Ectodermal cell (in vitro differentiated cells): Measurements from ENCODE around the gene RNF115. TPM values are rescaled to one million over a fixed set of nuclear protein-coding genes. Genes with fewer than 3 reads are reported as not detected.

Experiments
- H3K27ac ChIP-seq: 2 replicates; pipeline ENCODE4 v1.7.0; 2013; ENCODE audit warnings: mild to moderate bottlenecking, low read depth, low read length; ENCODE audit not compliant: insufficient read depth, poor library complexity, severe bottlenecking
- H3K27me3 ChIP-seq: 2 replicates; pipeline ENCODE4 v1.7.0; 2013; ENCODE audit warnings: mild to moderate bottlenecking, low read length; ENCODE audit not compliant: insufficient read depth, control insufficient read depth, poor library complexity, severe bottlenecking
- H3K36me3 ChIP-seq: one replicate; pipeline ENCODE4 v1.7.0; 2013; ENCODE audit warnings: low read length; ENCODE audit not compliant: control insufficient read depth, insufficient read depth
- H3K4me1 ChIP-seq: one replicate; pipeline ENCODE4 v1.7.0; 2013; ENCODE audit warnings: low read length; ENCODE audit not compliant: control insufficient read depth, insufficient read depth
- H3K4me3 ChIP-seq: 2 replicates; pipeline ENCODE4 v1.7.0; 2013; ENCODE audit warnings: low read depth, low read length, control low read depth; ENCODE audit not compliant: insufficient read depth
- H3K9me3 ChIP-seq: 2 replicates; pipeline ENCODE4 v1.7.0; 2013; ENCODE audit warnings: mild to moderate bottlenecking, low read length, moderate library complexity; ENCODE audit not compliant: control insufficient read depth
- WGBS, 2 experiments: methylation state at CpG; one replicate each; pipeline ENCODE4 v1.1.7; 2013; ENCODE audit warnings: missing lambda C conversion rate in 2 of 2; 5-methylcytosine and 5-hydroxymethylcytosine counted together
- polyA plus RNA-seq, 4 experiments: library from polyadenylated mRNA; stranded (reverse); fragments of 50-300 nt; gene quantifications; one replicate each; pipeline ENCODE4 v1.2.3, GENCODE V29; 2013

RNF115 gene
- polyA plus RNA-seq (2013, experiment 1 of 4) = 11.8 TPM
- 14.1 TPM for polyA plus RNA-seq (2013, experiment 2 of 4)
- 7.8 TPM for polyA plus RNA-seq (2013, experiment 3 of 4)
- polyA plus RNA-seq (2013, experiment 4 of 4) = 8.7 TPM

- 0% methylated on average over 89 of the region's 89 CpGs for WGBS, 2 experiments
These were observed at the start of gene RNF115, which contains the start of gene POLR3C for GRCh38 chr1:145823565-145824498. Gene RNF115 (minus strand): TSS chr1:145824095. CDS start chr1:145823873, 222 bp downstream. Gene POLR3C (plus strand): TSS chr1:145824200. CDS start chr1:145825777, 1,577 bp downstream.

DNA sequence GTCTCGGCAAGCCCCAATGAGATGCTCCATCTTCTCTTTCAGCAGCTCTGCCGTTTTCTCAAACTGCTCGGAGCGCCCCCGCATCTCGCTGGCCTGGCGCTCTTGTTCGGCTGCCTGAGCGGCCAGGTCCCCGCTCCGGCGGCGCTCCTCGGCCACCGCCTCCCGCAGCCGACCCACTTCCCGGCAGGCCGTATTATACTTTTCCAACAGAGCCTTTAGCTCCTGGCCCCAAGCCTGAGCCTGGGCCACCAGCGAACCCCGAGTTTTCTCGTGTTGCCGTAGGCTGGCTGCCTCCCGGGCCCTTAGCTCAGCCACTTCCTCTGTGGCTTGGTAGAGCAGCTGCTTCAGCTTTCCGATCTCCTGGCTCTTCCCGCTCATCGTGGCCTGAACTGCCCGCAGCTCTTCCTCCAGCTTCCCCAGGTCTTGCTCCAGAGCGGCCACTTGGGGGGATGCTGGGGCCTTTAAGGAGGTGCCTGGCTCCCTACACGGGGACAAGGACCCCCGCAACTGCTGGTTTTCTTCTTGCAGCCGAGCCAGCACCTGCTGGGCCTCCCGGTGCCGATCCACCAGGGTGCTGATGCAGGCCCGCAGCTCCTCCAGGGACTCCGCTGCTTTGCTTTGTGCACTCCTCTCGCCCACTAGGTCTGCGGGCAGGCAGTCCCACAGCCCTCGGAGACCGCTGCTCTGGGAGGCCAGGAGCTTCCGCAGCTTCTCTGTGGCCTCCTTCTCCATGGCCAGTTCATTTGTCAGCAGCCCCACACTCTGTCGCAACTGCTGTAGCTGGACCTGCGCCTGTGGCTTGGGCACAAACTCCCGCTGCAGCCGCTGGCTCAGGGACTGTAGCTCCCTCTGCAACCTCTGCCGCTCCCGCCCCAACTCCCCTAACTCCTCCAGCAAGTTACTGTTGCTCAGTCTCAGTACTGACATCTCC is 48.4 kb upstream of the RNF115 start:
- peak overlapping the region; percentile 33 for H3K4me3 ChIP-seq
- WGBS, 2 experiments = 44 to 45% methylated on average over 47 of the region's 47 CpGs

More at GRCh38 chr1:145823565-145824498, at the start of gene RNF115, which contains the start of gene POLR3C:
- Histone ChIP-seq H3K27ac (peak within 1 kb of the TSS; percentile 94), H3K4me1 (peaks cover 4% of the 10 kb centered on the region), H3K9me3 (no peaks in the 10 kb centered on the region), H3K4me3 (peak within 1 kb of the TSS; percentile 74), H3K27me3 (no peaks in the 10 kb centered on the region), H3K36me3 (peaks cover 26% of the 10 kb centered on the region)

GRCh38 chr1:145868232-145868631 is 44.3 kb upstream of the RNF115 start:
- no peaks in the 10 kb centered on the region for H3K9me3 ChIP-seq
- WGBS, 2 experiments = 93% methylated on average over 4 of the region's 4 CpGs
- no peak overlapping the region for H3K27ac ChIP-seq

More for the DNA sequence above, 48.4 kb upstream of the RNF115 start:
- Histone ChIP-seq H3K36me3 (no peaks in the 10 kb centered on the region), H3K27me3 (peaks cover 14% of the 10 kb centered on the region), H3K27ac (no peak overlapping the region), H3K9me3 (no peaks in the 10 kb centered on the region), H3K4me1 (peaks cover 6% of the 10 kb centered on the region)

GRCh38 chr1:145863282-145864018 is 39.6 kb upstream of the RNF115 start:
- 87 to 89% methylated on average over 4 of the region's 5 CpGs for WGBS, 2 experiments
- no peak overlapping the region for H3K4me3 ChIP-seq
- H3K4me1 ChIP-seq = no peaks in the 10 kb centered on the region
- no peaks in the 10 kb centered on the region for H3K27me3 ChIP-seq
- no peaks in the 10 kb centered on the region for H3K9me3 ChIP-seq
- H3K36me3 ChIP-seq = no peaks in the 10 kb centered on the region
- no peak overlapping the region for H3K27ac ChIP-seq

More at GRCh38 chr1:145868232-145868631, 44.3 kb upstream of the RNF115 start:
- H3K27me3 ChIP-seq = peaks cover 8% of the 10 kb centered on the region
- peaks cover 6% of the 10 kb centered on the region for H3K4me1 ChIP-seq
- no peaks in the 10 kb centered on the region for H3K36me3 ChIP-seq
- no peak overlapping the region for H3K4me3 ChIP-seq

- 0 to 1% methylated on average over 41 of the region's 41 CpGs for WGBS, 2 experiments
- Histone ChIP-seq H3K27ac (peak overlapping the region; percentile 73), H3K4me1 (no peaks in the 10 kb centered on the region), H3K4me3 (peak overlapping the region; percentile 90), H3K9me3 (no peaks in the 10 kb centered on the region), H3K36me3 (peaks cover 21% of the 10 kb centered on the region), H3K27me3 (no peaks in the 10 kb centered on the region)
These were observed 35.7 kb upstream of the RNF115 start for GRCh38 chr1:145859491-145860023.

DNA sequence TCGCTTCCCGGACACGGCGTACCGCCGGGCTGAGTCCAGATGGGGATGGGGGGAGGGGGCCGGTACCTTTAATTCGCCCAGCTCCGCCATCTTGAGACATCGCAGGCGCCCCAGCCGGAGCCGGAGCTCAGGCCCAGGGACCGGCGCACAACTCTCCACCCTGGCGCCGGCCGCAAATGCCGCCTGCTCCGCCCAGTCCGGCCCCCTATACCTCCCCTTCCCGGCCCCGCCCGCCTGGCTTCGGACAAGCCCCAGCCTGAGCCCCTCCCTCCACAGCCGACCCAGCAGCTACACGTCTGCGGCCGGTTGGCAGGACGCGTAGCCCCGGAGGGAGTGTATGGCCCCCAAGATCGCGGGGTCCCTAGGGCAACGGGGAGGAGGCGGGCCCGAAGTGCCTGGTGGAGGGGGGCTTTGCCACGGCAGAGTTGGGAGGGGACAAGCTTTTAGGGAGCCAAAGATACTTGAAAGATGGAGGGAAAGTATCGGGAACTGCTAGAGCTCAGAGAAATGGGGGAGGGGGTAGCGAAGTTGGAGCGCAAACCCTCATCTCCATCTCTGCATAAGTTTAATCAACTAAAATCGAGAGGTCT is 35.1 kb upstream of the RNF115 start, which contains the start of gene PIAS3:
PIAS3 (minus strand) TSS at position 181 of the 590 bp plus-strand sequence; CDS start at position 90, 91 bp downstream.
- 0% methylated on average over 42 of the region's 42 CpGs for WGBS, 2 experiments
- Histone ChIP-seq H3K27ac (peak within 1 kb of the TSS; percentile 73), H3K9me3 (no peaks in the 10 kb centered on the region), H3K4me3 (peak within 1 kb of the TSS; percentile 90), H3K27me3 (no peaks in the 10 kb centered on the region), H3K4me1 (no peaks in the 10 kb centered on the region), H3K36me3 (peaks cover 25% of the 10 kb centered on the region)

DNA sequence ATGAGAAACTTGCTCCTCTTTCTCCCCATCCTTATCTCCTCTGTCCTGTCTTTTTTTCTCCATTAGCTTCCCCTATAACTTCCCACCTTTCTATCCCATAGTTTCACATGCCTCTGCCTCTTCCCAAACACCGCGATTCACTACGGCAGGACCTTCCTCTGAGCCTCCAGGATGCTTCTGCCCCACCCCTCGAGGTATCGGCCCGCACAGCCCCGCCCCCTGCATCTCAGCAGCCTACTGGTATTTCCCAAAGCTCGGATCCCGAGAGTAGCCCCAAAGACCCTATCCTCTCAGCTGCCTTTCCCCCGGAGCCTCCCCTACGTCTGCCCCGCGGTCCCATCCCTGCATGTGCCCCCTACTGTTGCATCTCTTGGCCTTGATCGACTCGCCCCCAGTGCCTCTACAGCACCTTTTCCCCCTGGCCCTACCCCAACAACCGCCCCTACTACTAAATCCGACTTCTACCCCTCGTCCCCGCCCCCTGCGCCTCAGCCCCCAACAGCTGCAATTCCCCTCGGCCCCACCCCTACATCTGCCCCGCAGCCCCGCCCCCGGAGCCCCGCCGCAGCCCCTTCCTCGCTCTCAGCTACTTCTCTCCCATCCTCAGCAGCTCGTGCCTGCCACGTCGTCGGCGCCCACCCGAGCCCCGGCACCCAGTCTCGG is 34.5 kb upstream of the RNF115 start:
- Histone ChIP-seq H3K36me3 (peaks cover 32% of the 10 kb centered on the region), H3K27ac (no peak overlapping the region), H3K4me1 (no peaks in the 10 kb centered on the region), H3K9me3 (no peaks in the 10 kb centered on the region), H3K4me3 (peak overlapping the region; percentile 90), H3K27me3 (no peaks in the 10 kb centered on the region)
- 0% methylated on average over 34 to 35 of the region's 35 CpGs for WGBS, 2 experiments

DNA sequence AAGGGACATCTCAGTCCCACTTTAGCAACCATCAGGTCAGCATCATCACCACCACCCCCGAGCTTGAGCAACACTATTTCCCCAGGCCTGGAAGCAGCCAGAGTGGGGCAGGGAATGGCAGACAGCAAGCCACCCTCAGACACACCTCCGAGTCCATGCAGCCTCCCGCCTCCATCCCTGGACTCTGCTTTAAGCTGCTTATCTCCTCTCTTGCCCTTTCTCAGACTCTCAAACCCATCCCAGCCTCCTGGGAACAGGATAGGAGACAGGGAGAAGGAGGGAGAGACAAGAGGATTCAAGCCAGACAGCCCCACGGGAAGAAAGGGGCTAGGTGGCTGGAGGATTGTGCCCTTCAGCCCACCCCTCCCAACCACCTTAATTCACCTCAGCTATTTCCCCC is 33.3 kb upstream of the RNF115 start:
- peak overlapping the region; percentile 90 for H3K4me3 ChIP-seq
- no peak overlapping the region for H3K27ac ChIP-seq
- no peaks in the 10 kb centered on the region for H3K4me1 ChIP-seq
- H3K27me3 ChIP-seq = no peaks in the 10 kb centered on the region
- peaks cover 40% of the 10 kb centered on the region for H3K36me3 ChIP-seq
- WGBS, 2 experiments = 79 to 100% methylated on average over 3 to 4 of the region's 4 CpGs
- no peaks in the 10 kb centered on the region for H3K9me3 ChIP-seq
